GM19193 (cell line): ENCODE measurements around the gene NISCH.

ENCODE experiments used
- POLR2A ChIP-seq: IDR thresholded peaks from 4 replicates; pipeline ENCODE4 v1.6.1; 2011; ENCODE audit not compliant: insufficient read depth, insufficient read length; ENCODE audit errors: extremely low read depth

NISCH gene

DNA sequence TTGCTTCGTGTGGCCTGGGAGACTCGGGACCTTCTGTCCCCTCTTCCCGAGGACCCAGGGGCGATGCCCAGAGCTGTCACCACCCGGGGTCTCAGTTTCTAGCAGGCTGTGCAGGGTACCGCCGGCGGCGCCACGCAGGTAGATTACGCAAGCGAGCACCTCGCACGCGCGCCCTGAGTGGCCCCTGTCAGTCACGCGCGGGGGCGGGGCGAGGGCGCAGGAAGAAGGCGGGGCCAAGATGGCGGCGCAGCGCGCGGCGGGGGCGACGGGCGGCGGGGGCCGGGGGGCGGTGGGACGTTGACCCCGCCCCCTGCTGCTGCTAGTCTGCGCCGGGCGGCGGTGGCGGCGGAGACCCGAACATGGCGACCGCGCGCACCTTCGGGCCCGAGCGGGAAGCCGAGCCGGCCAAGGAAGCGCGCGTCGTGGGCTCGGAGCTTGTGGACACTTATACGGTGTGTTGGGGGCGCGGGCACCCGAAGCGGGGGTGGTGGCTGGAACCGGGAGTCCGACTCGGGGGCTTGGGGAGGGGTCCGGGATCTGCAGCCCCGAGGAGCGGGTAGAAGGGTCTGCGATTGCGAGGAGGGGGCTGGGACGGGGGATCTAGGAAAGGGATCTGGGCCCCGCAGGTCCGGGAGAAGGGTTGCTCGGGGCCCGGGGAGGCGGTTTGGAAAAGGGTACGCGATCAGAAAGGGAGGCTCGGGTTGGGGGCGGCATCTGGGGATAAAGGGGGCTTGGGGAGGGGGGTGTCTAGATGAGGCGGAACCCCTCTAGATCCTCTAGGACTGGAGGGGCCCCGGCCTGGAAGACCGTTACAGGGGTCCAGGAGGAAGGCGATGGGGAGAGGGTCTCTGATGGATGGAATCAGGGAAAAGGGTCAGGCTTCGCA is at the start of gene NISCH:
Gene NISCH (plus strand): TSS at position 322 of the 886 bp plus-strand sequence. CDS start 38 bp downstream, at position 360.
- TF ChIP-seq POLR2A: peak; percentile 88

DNA sequence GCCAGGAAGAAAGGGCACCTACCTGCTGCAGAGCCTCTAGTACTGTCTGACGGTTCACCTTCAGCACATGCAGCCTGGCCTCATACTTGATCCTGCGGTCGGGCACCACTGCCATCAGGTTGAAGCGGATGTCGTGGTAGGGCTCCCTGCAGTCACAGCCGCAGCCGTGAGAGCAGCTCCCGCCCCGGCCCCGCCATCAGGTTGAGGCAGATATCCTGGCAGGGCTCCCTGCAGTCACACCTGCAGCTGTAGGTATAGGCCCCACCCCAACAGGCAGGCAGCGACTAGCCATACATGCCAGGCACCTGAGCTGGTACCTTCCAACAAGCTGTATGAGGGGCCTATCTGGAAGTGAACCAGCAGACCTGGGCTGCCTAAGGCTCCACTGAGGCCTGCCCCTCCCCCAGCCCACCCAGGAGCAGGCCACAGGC is 49.2 kb upstream of the NISCH start:
- no peak for TF ChIP-seq POLR2A

DNA sequence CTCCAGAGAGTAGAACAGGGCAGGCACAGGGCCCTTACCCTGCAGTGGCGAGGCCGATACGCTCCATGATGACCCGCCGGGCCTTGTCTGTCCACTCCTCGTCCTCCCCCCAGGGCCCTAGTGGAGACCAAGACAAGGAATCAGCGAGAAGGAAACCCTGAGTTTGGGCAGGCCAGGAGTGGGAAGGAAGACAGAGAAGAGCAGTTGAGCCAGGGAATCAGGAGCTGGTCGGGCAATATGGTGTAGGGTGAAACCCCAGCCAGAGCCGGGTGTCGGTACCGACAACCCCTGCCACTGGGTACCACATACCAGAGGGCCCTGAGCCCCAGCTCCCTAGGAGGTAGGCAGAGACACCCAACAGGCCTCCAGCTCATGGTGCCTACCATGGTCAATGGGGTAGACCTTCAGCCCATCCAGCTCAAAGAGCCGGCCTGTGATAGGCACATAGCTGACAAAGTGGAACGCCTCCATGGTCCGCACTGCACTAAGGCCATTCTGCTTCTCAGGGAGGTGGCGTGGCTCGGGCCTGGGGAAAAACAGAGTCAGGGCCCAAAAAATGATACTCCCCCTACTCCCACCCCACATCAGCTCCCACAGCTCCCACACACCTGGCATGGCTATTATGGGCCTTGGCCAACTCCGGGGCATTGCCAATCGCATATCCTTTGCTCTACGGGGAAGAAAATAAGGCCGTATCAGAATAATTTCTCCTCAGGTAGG is 48.5 kb upstream of the NISCH start:
- TF ChIP-seq POLR2A: no peak

DNA sequence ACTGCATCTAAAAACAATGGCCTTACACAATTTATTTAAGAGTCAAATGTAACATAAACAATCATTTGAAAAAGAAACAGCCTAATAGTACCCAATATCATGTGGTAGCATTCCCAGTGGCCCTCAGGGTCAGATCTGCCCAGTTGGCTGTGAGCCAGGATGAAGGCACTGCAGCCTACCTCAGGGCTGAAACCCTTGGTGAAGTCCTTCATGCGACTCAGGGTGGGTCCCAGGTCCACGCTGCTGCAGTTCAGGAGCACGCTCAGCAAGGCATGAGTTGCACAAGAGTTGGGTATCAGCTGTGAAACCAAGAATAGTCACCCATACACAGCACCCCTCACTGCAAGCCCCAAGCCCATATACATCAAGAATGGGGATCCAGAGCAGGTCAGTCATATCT is 47.6 kb upstream of the NISCH start:
- no peak for TF ChIP-seq POLR2A

DNA sequence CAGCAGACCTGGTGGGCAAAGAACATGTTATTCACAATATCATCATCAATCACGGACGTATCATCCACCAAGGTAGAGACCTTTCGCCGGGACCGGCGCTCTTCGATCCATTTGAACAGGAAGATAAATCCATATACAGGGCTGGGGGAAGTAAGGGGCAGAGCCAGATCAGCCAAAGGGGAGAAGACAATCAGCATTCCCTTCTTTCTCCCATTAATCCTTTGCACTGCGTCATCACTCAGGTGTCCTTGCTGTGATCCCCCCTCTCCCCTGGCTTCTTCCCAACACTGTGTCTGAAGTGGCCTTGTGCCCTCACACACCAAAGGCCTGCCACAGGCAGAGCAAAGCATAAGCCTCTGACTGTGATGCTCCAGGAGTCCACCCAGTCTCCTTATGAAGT is 46.9 kb upstream of the NISCH start:
- TF ChIP-seq POLR2A: no peak

DNA sequence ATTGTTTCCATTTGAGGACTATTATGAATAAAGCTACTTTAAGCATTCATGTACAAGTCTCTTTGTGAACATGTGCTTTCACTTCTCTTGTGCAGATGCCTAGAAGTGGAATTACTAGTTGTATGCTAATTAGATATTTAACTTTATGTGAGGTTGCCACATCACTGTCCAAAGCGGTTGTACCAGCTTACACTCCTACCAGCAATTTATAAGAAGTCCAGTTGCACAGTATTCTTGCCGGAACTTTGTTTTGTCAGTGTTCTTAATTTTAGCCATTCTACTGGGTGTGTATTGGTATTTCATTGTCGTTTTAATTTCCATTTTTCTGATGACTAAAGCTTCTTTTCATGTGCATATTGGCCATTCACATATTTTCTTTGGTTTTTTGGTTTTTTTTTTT is 39.6 kb upstream of the NISCH start:
- TF ChIP-seq POLR2A: no peak

DNA sequence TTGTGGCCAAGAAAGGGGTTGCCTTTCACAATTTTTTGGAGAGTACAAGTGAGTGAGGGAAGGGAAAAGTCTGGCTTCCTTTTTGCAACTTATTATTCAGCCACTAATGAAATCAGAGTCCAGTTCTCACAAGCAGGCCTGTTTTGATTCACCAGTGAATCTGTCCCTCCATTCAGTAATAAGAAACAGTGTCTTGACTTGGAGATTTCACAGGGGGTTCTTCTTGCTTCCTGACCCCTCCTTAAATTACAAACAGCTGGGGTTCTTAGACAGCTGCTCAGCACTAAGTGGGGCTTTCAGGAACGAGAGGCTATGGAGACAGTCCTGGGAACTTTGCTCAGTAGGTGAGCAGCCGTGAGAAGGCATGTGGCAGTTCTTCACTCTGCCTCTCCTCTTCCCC is 35.0 kb upstream of the NISCH start:
- TF ChIP-seq POLR2A: no peak

DNA sequence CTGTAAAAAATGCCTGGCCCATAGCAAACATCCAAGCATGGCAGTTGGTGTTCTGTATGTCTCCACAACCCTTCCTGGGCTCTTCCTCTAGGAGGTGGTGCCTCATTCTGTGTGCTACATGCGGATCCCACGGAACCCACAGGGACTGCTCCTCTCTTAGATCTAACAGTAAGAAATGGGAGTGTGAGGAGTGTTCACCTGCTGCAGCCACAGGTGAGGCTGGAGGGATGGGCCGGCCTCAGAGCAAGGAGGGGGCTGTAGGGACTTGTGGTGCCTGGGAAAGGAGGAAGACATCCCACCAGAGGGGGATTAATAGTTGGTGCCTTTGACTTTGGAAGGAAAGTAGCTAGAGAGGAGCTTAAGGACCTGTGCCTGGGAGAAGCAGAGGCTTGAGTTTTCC is 32.7 kb upstream of the NISCH start:
- no peak for TF ChIP-seq POLR2A

DNA sequence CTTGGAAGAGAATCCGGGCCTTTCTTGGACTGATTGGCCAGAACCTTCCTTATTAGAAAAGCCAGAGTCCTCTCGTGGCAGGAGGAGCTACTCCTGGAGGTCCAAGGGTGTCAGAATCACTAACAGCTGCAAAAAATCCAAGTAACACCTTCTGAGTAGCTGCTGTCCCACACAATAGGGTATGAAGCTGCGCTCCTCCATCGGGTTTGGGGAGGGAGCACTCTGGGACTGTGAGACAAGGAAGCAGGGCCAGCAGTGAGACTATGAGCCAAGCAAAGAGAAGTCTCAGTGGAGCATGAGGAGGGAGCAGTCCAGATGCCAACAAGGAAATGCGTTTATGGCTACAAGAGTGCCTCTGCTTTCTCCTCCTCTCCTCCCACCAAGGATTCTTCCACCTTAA is 32.2 kb upstream of the NISCH start:
- TF ChIP-seq POLR2A: no peak

DNA sequence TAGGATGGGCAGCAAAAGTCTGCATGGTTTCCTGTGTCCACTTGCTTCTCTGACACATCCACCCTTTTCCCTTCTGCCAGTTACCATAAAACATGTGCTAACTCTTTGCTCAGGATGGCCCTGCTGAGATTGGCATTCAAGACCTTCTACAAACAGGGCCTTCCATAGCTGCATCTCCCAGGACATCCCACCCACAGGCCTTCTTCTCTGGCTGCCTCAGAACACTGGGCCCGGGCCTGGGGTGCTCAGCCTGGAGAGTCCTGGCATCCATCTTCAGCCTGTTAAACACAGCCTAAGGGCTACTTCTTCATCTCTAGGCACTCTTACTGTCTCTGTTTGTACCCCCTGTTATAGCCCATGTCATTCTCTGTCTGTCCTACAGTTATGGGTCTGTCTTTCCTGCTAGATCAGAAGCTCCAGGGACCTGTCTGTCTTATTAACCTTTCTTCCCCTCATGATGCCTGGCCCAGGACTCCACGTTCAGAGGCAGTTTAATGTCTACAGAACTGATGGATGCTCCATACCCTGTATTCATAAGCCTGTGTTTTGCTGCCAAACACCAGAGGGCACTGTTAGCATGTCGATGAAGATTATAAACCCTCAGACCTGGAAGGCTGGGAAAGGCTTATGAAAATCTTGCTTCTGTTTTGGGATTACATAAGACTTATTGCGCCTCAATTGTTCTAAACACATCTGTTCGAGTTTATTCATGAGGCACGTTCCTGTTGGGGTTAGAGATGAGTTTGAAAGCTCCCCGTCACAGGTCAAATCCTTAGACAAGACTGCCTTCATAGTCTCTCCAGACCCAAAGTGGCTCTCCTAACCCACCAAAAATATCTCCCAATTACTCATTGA is 27.0 kb upstream of the NISCH start:
- no peak for TF ChIP-seq POLR2A

DNA sequence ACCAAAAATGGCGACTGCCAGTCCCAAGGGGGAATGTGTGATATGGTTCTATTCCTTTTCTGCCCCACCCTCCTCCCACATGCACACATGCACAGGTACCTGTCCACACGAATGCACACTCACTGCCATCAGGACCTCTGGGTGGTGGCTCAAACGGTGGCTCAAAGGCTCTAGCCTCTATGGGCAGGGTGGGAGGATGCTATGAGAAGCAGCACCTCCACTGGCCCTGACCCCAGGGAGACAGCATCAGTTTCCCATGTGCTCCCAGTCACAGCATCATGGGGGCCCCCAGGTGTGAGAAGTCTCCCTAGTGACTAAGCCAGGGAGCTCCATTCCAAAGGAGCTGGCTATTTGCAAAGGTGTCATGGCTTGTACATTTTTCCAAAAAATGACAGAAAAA is 26.4 kb upstream of the NISCH start:
- no peak for TF ChIP-seq POLR2A

DNA sequence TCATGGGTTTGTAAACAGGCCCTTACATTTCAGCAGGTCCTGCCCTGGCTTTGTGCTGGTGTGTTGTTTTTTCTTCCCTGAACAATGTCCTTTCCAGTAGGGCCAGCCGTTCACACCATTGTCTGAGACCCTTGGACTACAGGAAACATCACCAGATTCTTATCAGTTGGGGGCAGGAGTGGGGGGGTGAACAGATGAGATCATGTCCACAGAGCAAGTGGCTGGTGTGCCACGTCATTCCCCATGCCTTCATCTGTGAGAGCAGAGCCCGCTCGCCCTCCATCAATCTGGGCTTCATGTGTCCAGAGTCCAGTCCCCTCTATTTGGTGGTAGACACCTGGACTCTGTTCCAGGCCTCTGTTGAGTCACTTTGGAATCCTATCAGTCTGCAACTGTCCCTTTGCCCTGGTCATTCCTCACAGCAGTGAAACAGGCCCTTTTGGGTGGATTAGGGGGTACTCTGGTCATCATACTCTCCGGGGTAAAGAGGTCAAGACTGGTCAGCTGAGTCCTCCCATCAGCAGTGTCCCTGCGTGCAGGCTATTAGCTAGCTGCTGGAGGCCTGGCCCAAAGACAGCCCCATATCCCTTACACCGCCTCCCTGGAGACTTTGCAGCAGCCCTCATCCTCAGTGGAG is 25.5 kb upstream of the NISCH start:
- TF ChIP-seq POLR2A: no peak

DNA sequence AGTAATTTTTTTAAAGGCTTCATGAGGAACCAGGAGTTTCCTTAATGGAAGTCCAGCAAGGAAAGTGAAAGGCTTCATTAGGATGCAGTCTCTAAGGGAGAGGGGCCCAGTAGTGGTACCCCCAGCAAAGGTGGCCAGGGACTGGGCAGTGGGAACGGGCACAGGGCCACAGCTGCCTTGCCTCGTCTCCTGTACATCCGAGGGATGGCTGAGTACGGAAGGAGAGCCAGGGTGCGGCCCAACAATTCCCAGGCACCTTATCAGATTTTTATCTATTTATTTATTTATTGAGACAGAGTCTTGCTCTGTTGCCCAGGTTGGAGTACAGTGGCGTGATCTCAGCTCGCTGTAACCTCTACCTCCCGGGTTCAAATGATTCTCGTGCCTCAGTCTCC is 25.0 kb upstream of the NISCH start:
- no peak for TF ChIP-seq POLR2A

DNA sequence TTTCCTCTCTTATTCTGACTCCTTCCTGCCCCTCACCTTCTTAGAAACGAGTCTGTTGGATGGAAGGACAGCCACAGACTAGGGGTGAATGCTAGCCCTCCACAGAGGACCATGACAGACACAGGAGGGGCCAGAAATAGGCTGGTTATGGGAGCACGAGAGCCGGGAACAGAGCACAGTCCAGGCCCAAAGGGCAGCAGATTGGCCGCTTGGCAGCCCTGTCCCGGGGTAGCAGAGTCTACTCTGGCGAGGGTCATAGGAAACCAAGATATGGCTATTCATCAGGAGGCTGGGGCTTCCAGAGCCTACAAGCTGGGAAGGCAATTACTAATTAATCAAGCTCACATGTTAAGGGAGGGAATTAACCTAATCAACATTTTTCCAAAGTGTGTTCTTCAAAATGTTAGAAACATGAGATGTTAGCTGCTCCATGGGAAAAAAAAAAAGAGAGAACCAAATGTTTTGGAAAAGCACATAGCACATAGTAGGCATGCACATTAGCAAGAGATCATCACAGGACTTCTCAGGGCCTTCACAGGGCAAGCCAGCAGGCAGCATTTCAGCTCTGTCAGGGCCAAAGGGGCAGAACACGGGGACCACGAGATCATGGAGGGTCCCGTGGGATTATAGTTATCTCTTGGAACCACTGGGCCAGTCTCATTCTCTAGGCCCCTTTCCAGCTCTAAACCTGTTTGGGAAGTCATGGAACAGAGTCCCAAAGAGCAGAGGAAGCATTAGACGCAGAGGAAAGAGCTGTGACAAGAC is 23.8 kb upstream of the NISCH start:
- no peak for TF ChIP-seq POLR2A
